ENCODE data around the gene CD34.

GRCh38 chr1:207901041-207901653 is 9.8 kb downstream of the CD34 start:
- TF ChIP-seq EZH2 (IDR thresholded peaks at IDR 0.05; ENCODE audit: insufficient read depth, poor library complexity, severe bottlenecking) (no peak), EZH2phosphoT487 (IDR thresholded peaks at IDR 0.05; ENCODE audit: insufficient read depth, low read depth) (no peak)
